HG02759 (cell line): ENCODE data around the gene RNASEL.
"Not testable (repeated sequence)": the region's sequence is repeated elsewhere in the genome, so short reads cannot be mapped to it uniquely, and the experiment has no call there.

Source experiments
- ATAC-seq: cut with Tn5 transposase; IDR thresholded peaks from one replicate; pipeline ENCODE4 v1.9.1; 2021; ENCODE audit warnings: mild to moderate bottlenecking, moderate library complexity; ENCODE audit not compliant: unreplicated experiment

RNASEL gene

GRCh38 chr1:182588500-182589396, at the start of gene RNASEL:
TSS of gene RNASEL (minus strand) at chr1:182589256. CDS start at chr1:182586806, 2,450 bp downstream.
- ATAC-seq: peak; percentile 84

- ATAC-seq: no peak
Observed at GRCh38 chr1:182637769-182638168, 48.7 kb upstream of the RNASEL start.

GRCh38 chr1:182635871-182636270, 46.8 kb upstream of the RNASEL start:
- no peak for ATAC-seq

- ATAC-seq: no peak
Observed at GRCh38 chr1:182634306-182635072, 45.4 kb upstream of the RNASEL start.

- ATAC-seq: no peak
Observed at GRCh38 chr1:182633657-182634281, 44.7 kb upstream of the RNASEL start.

GRCh38 chr1:182633031-182633430, 44.0 kb upstream of the RNASEL start:
- ATAC-seq: no peak

GRCh38 chr1:182632441-182632857, 43.4 kb upstream of the RNASEL start:
- not testable (repeated sequence) for ATAC-seq

- ATAC-seq: no peak
Observed at GRCh38 chr1:182631954-182632353, 42.9 kb upstream of the RNASEL start.

GRCh38 chr1:182631053-182631677, 42.1 kb upstream of the RNASEL start:
- no peak for ATAC-seq

GRCh38 chr1:182630586-182630985, 41.5 kb upstream of the RNASEL start:
- no peak for ATAC-seq

- peak; percentile 77 for ATAC-seq
Observed at GRCh38 chr1:182629499-182630096, 40.5 kb upstream of the RNASEL start.

GRCh38 chr1:182629080-182629479, 40.0 kb upstream of the RNASEL start:
- ATAC-seq: no peak

- ATAC-seq: no peak
Observed at GRCh38 chr1:182628657-182629056, 39.6 kb upstream of the RNASEL start.

GRCh38 chr1:182627622-182628021, 38.6 kb upstream of the RNASEL start:
- no peak for ATAC-seq

GRCh38 chr1:182626527-182626926, 37.5 kb upstream of the RNASEL start:
- no peak for ATAC-seq

- no peak for ATAC-seq
Observed at GRCh38 chr1:182625719-182626504, 36.9 kb upstream of the RNASEL start.

- ATAC-seq: no peak
Observed at GRCh38 chr1:182625024-182625423, 36.0 kb upstream of the RNASEL start.

GRCh38 chr1:182624577-182624976, 35.5 kb upstream of the RNASEL start:
- no peak for ATAC-seq

- peak; percentile 74 for ATAC-seq
Observed at GRCh38 chr1:182622901-182623528, 34.0 kb upstream of the RNASEL start.
